Measurements from ENCODE around the gene MYO7A.
A peak's percentile ranks its signal among the peaks of the same experiment; 100 is the strongest.

The MYO7A gene

GRCh38 chr11:77147668-77148321, 19.7 kb downstream of the MYO7A start:
- peak; percentile 71 for DNase-seq

GRCh38 chr11:77148963-77149715, 21.1 kb downstream of the MYO7A start:
- DNase-seq, result no peak

GRCh38 chr11:77149716-77150392, 21.8 kb downstream of the MYO7A start:
- no peak for DNase-seq

- DNase-seq, result no peak
Observed at GRCh38 chr11:77150836-77151235, 22.8 kb downstream of the MYO7A start.

GRCh38 chr11:77151804-77152509, 23.9 kb downstream of the MYO7A start:
- peak; percentile 55 for DNase-seq

GRCh38 chr11:77152846-77153245, 24.8 kb downstream of the MYO7A start:
- DNase-seq, result no peak

- no peak for DNase-seq
Observed at GRCh38 chr11:77153276-77154185, 25.5 kb downstream of the MYO7A start.

GRCh38 chr11:77154381-77155081, 26.5 kb downstream of the MYO7A start:
- DNase-seq, result no peak

GRCh38 chr11:77155082-77155475, 27.0 kb downstream of the MYO7A start:
- DNase-seq, result no peak

- no peak for DNase-seq
Observed at GRCh38 chr11:77155556-77156130, 27.6 kb downstream of the MYO7A start.

- DNase-seq, result no peak
Observed at GRCh38 chr11:77156396-77157195, 28.6 kb downstream of the MYO7A start.

GRCh38 chr11:77158041-77158695, 30.1 kb downstream of the MYO7A start:
- DNase-seq, result no peak

- DNase-seq, result no peak
Observed at GRCh38 chr11:77159219-77159936, 31.3 kb downstream of the MYO7A start.

GRCh38 chr11:77159937-77160495, 32.0 kb downstream of the MYO7A start:
- no peak for DNase-seq

GRCh38 chr11:77163271-77163670, 35.2 kb downstream of the MYO7A start:
- no peak for DNase-seq

GRCh38 chr11:77165066-77165465, 37.0 kb downstream of the MYO7A start:
- DNase-seq, result no peak

GRCh38 chr11:77166021-77166420, 38.0 kb downstream of the MYO7A start:
- no peak for DNase-seq

GRCh38 chr11:77167111-77167626, 39.1 kb downstream of the MYO7A start:
- no peak for DNase-seq
